Naive thymus-derived CD4-positive, alpha-beta T cell (primary cell): Measurements from ENCODE around the gene PTPRN2. TPM values are rescaled to one million over a fixed set of nuclear protein-coding genes. Genes with fewer than 3 reads are reported as not detected.

Experiments
- ATAC-seq: fragments of 150-1000 bp; cut with Tn5 transposase; 2 replicates; pipeline ENCODE4 v1.10.0; 2021; ENCODE audit warnings: mild to moderate bottlenecking, moderate library complexity
- CTCF ChIA-PET: fragments of 350-600 bp; sonication (Branson Sonifier 250); formaldehyde crosslinking; loops from one replicate; lab custom pipeline; 2021; ENCODE audit warnings: antibody characterized with exemption; lab: Charles Lee
- POLR2A ChIA-PET: fragments of 350-600 bp; sonication (Branson Sonifier 250); formaldehyde crosslinking; loops from one replicate; lab custom pipeline; 2021; ENCODE audit warnings: antibody characterized with exemption, inconsistent platforms; lab: Charles Lee
- DNase-seq, 9 donors: peaks; one replicate each; pipeline versions ENCODE4 v3.0.0 to v3.0.0-alpha.2; 2020 to 2022; ENCODE audit warnings: mixed read lengths in 1 of 9
- H3K27ac ChIP-seq: one replicate; pipeline ENCODE4 v1.7.0; 2013; ENCODE audit warnings: mild to moderate bottlenecking, low read depth, low read length, moderate library complexity
- H3K27me3 ChIP-seq, 2 donors: one replicate each; pipeline ENCODE4 v1.7.0; 2013; ENCODE audit warnings: low read length in 2 of 2, mild to moderate bottlenecking in 2 of 2, moderate library complexity in 2 of 2; ENCODE audit not compliant: control insufficient read depth in 2 of 2, insufficient read depth in 2 of 2
- H3K36me3 ChIP-seq, 3 experiments: 1 replicate in 2 of 3; 2 replicates in 1 of 3; pipeline ENCODE4 v1.7.0; 2013; ENCODE audit warnings: low read length in 3 of 3, mild to moderate bottlenecking in 3 of 3, moderate library complexity in 1 of 3; ENCODE audit not compliant: insufficient read depth in 3 of 3, control insufficient read depth in 2 of 3
- H3K4me1 ChIP-seq, 2 donors: one replicate each; pipeline ENCODE4 v1.7.0; 2013; ENCODE audit warnings: low read length in 2 of 2, mild to moderate bottlenecking in 2 of 2, moderate library complexity in 1 of 2; ENCODE audit not compliant: control insufficient read depth in 2 of 2, insufficient read depth in 2 of 2
- H3K4me3 ChIP-seq: 2 replicates; pipeline ENCODE4 v1.7.0; 2013; ENCODE audit warnings: mild to moderate bottlenecking, low read length
- H3K9me3 ChIP-seq, 3 experiments: 1 replicate in 2 of 3; 2 replicates in 1 of 3; pipeline ENCODE4 v1.7.0; 2013; ENCODE audit warnings: low read length in 3 of 3; ENCODE audit not compliant: control insufficient read depth in 2 of 3
- H3K27ac Mint-ChIP-seq, 9 donors: one replicate each; pipeline ENCODE4 v1.8.0; 2020 to 2022; ENCODE audit warnings: mixed read lengths in 9 of 9, mild to moderate bottlenecking in 8 of 9, moderate library complexity in 5 of 9, inconsistent platforms in 2 of 9
- H3K27me3 Mint-ChIP-seq, 5 donors: one replicate each; pipeline ENCODE4 v1.8.0; 2021 to 2022; ENCODE audit warnings: mixed read lengths in 5 of 5, mild to moderate bottlenecking in 1 of 5
- H3K36me3 Mint-ChIP-seq, 5 donors: one replicate each; pipeline ENCODE4 v1.8.0; 2020 to 2022; ENCODE audit warnings: mixed read lengths in 5 of 5, mild to moderate bottlenecking in 3 of 5, inconsistent platforms in 1 of 5
- H3K4me1 Mint-ChIP-seq, 7 donors: one replicate each; pipeline ENCODE4 v1.8.0; 2020 to 2022; ENCODE audit warnings: mixed read lengths in 7 of 7, mild to moderate bottlenecking in 3 of 7, inconsistent platforms in 1 of 7
- H3K4me3 Mint-ChIP-seq, 10 donors: one replicate each; pipeline ENCODE4 v1.8.0; 2020 to 2022; ENCODE audit warnings: mild to moderate bottlenecking in 10 of 10, mixed read lengths in 10 of 10, moderate library complexity in 6 of 10, inconsistent platforms in 2 of 10
- H3K9me3 Mint-ChIP-seq, 11 donors: one replicate each; pipeline ENCODE4 v1.8.0; 2020 to 2022; ENCODE audit warnings: mixed read lengths in 11 of 11, mild to moderate bottlenecking in 4 of 11, inconsistent platforms in 1 of 11, moderate library complexity in 1 of 11
- intact Hi-C, 2 donors: fragments of 100-400 bp; cut with micrococcal nuclease; formaldehyde crosslinking; loops; one replicate each; pipeline ENCODE4 v1.15.1; 2023
- polyA plus RNA-seq, 2 donors: library from polyadenylated mRNA; unstranded; fragments of 300-500 nt; fragmentation: Illumina TruSeq; gene quantifications; one replicate each; pipeline ENCODE4 v1.2.3, GENCODE V29; 2021
- total RNA-seq, 6 experiments: library from RNA in 5 of 6; stranded (reverse) in 5 of 6; gene quantifications; 1 replicate in 5 of 6; 2 replicates in 1 of 6; pipeline ENCODE4 v1.2.3 and lab custom pipeline; 2021 to 2026

The PTPRN2 gene
- total and polyA plus RNA-seq, 7 experiments from 2014 or later = 0.58 to 2.3 (median 1.4) TPM

DNA sequence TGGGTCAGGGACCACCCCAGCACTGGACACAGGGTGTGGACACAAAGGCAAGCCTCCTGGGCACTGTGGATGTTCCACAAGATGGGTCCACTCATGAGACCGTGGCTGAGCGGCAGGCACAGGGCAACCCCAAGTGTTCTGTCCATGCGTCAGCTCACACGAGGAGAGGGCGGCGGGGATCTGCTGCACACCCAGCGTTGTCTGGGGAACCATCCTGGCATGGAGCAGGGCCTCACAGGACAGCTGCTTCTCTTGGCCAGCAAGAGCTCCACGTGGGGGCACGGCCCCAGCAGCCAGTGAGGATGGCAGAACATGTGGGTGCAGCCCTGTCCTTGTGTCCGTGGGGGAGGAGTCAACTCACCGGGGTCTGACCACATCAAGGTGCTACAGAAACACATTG lies 195.4 kb downstream of the PTPRN2 start:
- ChIA-PET POLR2A (no interaction called here), CTCF (no interaction called here)
- DNase-seq = no peak
- H3K36me3 Mint-ChIP-seq = no peaks in the 10 kb centered on the region
- no peak overlapping the region for H3K4me3 Mint-ChIP-seq
- H3K9me3 ChIP-seq = no peaks in the 10 kb centered on the region
- H3K4me3 ChIP-seq = no peak overlapping the region
- H3K27me3 ChIP-seq = no peaks in the 10 kb centered on the region
- no peaks in the 10 kb centered on the region for H3K36me3 ChIP-seq
- H3K9me3 Mint-ChIP-seq = no peaks in the 10 kb centered on the region
- no peaks in the 10 kb centered on the region for H3K4me1 Mint-ChIP-seq
- peaks cover 0 to 6% (median 0%) of the 10 kb centered on the region in 5 donors for H3K27me3 Mint-ChIP-seq
- H3K4me1 ChIP-seq = no peaks in the 10 kb centered on the region
- no peak overlapping the region for H3K27ac Mint-ChIP-seq
- intact Hi-C loops = no loop called here
- H3K27ac ChIP-seq = no peak overlapping the region
- ATAC-seq = no peak

DNA sequence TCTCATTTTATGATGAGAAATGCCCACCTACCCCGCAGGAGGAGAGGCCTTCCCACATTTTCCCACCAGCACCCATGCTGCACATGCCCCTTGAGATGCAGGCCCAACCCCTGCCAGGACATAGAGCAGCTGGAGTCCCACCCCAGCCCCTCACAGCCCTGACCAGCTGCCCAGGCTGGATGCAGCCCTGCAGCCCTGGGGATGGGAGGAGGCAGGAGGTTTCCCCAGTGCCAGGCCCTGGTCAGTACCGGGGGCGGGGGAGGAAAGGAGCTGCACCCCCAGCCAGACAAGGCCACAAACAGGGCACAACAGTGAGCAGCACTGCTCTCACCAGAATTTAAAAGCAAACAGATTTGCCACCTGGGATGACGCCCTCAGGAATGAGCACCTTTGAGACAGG lies 196.1 kb downstream of the PTPRN2 start:
- DNase-seq (no peak), ATAC-seq (no peak)
- no peaks in the 10 kb centered on the region for H3K4me1 ChIP-seq
- H3K27me3 ChIP-seq = no peaks in the 10 kb centered on the region
- Mint-ChIP-seq H3K27me3 (peaks cover 0 to 6% (median 4%) of the 10 kb centered on the region in 5 donors), H3K4me3 (no peak overlapping the region), H3K9me3 (no peaks in the 10 kb centered on the region), H3K27ac (no peak overlapping the region), H3K4me1 (no peaks in the 10 kb centered on the region), H3K36me3 (no peaks in the 10 kb centered on the region)
- POLR2A ChIA-PET = no interaction called here
- H3K36me3 ChIP-seq = no peaks in the 10 kb centered on the region
- intact Hi-C loops = no loop called here
- CTCF ChIA-PET = no interaction called here
- H3K27ac ChIP-seq = no peak overlapping the region
- H3K9me3 ChIP-seq = no peaks in the 10 kb centered on the region
- H3K4me3 ChIP-seq = no peak overlapping the region

DNA sequence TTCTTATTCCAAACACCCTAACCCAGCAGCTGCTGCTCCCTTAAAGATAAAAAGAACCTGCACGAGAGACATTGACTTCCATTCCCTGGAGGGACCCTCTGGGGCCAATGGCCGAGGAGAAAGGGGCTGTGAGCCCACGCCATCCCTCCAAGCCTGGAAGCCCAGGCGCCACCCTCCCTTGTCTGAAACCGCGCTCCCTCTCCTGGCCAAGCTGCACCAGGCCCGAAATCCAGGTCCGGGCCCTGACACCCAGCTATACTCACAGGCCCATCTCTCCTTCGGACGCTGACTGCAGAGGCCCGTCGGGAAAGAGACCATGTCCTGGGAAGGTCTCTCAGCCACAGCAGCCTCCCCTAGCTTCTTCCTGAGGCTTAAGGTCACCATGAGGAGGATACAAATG lies 196.5 kb downstream of the PTPRN2 start:
- no peaks in the 10 kb centered on the region for H3K36me3 Mint-ChIP-seq

DNA sequence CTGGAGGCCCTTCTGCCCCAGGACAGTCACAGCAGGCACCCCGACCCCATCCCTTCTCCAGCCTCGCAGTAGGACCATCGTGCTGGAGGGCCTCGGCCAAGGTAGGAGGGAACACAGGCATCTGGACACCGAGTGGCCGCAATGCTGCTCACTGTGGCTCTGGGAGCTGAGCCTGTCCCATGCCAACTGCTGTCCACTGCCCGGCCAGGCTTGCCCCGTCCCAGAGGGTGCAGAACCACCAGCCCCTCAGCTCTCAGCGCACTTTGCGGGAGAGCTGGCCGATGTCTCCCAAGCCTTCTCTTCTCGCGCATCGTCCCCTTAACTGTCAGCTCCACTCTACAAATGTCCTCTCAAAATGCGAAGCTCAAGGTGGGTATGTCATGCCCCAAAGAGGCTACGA lies 197.2 kb downstream of the PTPRN2 start:
- intact Hi-C loops = no loop called here

More for the DNA sequence above, 196.5 kb downstream of the PTPRN2 start:
- Histone ChIP-seq H3K27ac (no peak overlapping the region), H3K4me1 (no peaks in the 10 kb centered on the region), H3K27me3 (no peaks in the 10 kb centered on the region), H3K9me3 (no peaks in the 10 kb centered on the region), H3K4me3 (no peak overlapping the region), H3K36me3 (no peaks in the 10 kb centered on the region)
- Mint-ChIP-seq H3K4me1 (no peaks in the 10 kb centered on the region), H3K27ac (no peak overlapping the region), H3K9me3 (no peaks in the 10 kb centered on the region), H3K4me3 (no peak overlapping the region), H3K27me3 (peaks cover 0 to 8% (median 4%) of the 10 kb centered on the region in 5 donors)
- intact Hi-C loops = no loop called here
- ChIA-PET CTCF (no interaction called here), POLR2A (no interaction called here)
- ATAC-seq (no peak), DNase-seq (no peak)

DNA sequence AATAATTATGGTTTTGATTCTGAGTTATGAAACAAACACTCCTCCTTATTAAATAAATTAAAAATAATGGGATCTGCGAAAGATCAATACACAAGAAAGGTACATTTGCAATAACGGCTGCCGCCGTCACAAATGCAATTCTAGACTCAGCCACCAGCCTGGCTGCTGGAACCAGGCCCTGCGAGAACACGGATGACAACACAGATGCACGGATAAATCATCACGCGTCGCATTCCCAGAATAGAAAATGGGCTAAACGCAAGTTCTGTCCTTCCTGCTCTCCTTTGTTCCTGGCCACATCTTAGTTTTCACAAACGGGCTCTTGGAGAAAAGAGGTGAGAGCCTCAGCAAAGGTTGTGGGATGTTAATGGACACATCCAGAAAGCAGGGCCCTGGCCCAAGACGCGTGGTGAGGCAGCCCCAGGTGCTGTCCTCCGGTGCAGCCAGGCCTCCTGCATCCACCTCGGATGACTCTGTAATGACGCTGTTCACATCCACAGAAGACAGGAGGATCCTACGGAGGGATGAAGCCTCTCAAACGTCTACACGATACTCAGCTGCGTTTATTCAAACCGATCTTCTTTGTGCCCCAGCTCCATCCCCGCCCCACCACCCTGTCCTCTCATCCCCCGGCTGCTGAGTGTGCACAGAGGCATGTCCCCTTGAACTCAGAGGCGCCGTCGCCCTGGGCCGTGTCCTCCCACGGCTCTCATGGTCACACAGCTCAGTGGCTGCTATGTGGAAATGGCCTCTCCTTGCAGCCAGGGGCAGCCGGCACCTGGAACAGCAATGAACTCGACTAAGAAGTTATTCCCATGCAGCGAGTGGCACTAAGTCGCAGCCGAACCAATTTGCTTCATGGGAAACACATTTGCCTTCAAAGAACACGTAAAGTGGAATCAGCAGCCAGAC lies 197.9 kb downstream of the PTPRN2 start:
- POLR2A ChIA-PET = no interaction called here
- Mint-ChIP-seq H3K27me3 (peaks cover 0 to 10% (median 6%) of the 10 kb centered on the region in 5 donors), H3K4me1 (no peaks in the 10 kb centered on the region), H3K27ac (no peak overlapping the region), H3K4me3 (no peak overlapping the region), H3K9me3 (peaks cover 0 to 1% (median 0%) of the 10 kb centered on the region in 11 donors), H3K36me3 (no peaks in the 10 kb centered on the region)
- CTCF ChIA-PET = no interaction called here
- H3K36me3 ChIP-seq = no peaks in the 10 kb centered on the region
- no peak for DNase-seq
- no peak for ATAC-seq
- intact Hi-C loops = no loop called here
- no peak overlapping the region for H3K27ac ChIP-seq
- H3K4me3 ChIP-seq = no peak overlapping the region
- no peaks in the 10 kb centered on the region for H3K27me3 ChIP-seq
- no peaks in the 10 kb centered on the region for H3K4me1 ChIP-seq
- H3K9me3 ChIP-seq = no peaks in the 10 kb centered on the region

More for the DNA sequence above, 197.2 kb downstream of the PTPRN2 start:
- H3K27me3 Mint-ChIP-seq = peaks cover 0 to 8% (median 4%) of the 10 kb centered on the region in 5 donors
- Histone ChIP-seq H3K4me1 (no peaks in the 10 kb centered on the region), H3K27me3 (no peaks in the 10 kb centered on the region), H3K4me3 (no peak overlapping the region), H3K36me3 (no peaks in the 10 kb centered on the region), H3K9me3 (no peaks in the 10 kb centered on the region), H3K27ac (no peak overlapping the region)
- DNase-seq (no peak), ATAC-seq (no peak)
- H3K4me1 Mint-ChIP-seq = no peaks in the 10 kb centered on the region
- H3K36me3 Mint-ChIP-seq = no peaks in the 10 kb centered on the region
- ChIA-PET POLR2A (no interaction called here), CTCF (no interaction called here)
- no peak overlapping the region for H3K27ac Mint-ChIP-seq
- no peak overlapping the region for H3K4me3 Mint-ChIP-seq
- H3K9me3 Mint-ChIP-seq = no peaks in the 10 kb centered on the region

DNA sequence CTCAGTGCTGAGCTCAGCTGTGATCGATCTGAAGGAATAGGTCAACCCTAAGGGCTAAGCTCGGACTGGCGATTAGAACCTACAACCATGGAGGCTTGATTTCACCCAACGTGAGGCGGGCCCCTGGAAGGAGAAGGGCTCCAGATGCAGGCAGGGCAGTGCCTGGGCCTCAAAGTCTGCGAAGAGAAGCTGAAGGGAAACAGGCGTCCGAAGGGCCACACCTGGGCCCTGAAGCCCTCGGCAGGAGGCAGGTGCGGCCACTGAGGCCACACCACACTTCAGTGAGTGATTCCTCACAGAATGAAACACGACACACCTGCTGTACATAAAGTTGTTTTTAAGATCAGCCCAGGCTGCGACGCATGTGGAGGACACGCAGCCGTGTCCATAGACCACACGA lies 198.7 kb downstream of the PTPRN2 start:
- intact Hi-C loops = no loop called here
- H3K4me3 ChIP-seq = no peak overlapping the region
- DNase-seq = no peak
- Mint-ChIP-seq H3K27me3 (peaks cover 0 to 15% (median 6%) of the 10 kb centered on the region in 5 donors), H3K4me3 (no peak overlapping the region), H3K9me3 (peaks cover 0 to 1% (median 0%) of the 10 kb centered on the region in 11 donors), H3K27ac (no peak overlapping the region), H3K36me3 (no peaks in the 10 kb centered on the region), H3K4me1 (no peaks in the 10 kb centered on the region)
- no peak overlapping the region for H3K27ac ChIP-seq
- H3K27me3 ChIP-seq = no peaks in the 10 kb centered on the region
- ChIA-PET CTCF (interaction anchor here (1.9 kb wide), 1 partner anchor 14 kb away, joined by 4 read pairs; no protein-coding TSS in a partner anchor), POLR2A (no interaction called here)
- no peak for ATAC-seq
- H3K36me3 ChIP-seq = no peaks in the 10 kb centered on the region
- H3K9me3 ChIP-seq = no peaks in the 10 kb centered on the region
- no peaks in the 10 kb centered on the region for H3K4me1 ChIP-seq

DNA sequence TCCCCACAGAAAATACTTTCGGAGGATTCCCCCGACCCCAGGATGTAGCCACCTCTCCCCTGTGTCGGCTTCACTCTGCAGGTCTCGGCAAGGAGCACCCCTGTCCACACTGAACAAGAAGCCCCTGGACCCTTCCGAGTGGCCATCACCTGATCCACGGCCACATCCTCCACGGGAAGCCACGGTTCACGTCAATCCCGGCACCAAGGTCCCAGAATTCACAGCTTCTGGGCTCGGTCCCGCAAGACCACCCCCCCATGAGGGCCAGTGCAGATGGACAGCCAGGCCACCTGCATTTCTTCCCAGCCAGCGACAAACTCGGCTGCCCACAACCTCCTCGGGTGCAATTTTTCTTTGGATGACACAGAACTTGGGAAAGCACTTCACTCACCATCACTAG lies 199.6 kb downstream of the PTPRN2 start:
- CTCF ChIA-PET = interaction anchor here (1.9 kb wide), 1 partner anchor 15 kb away, joined by 4 read pairs; no protein-coding TSS in a partner anchor

More for the DNA sequence above, 199.6 kb downstream of the PTPRN2 start:
- Histone ChIP-seq H3K9me3 (no peaks in the 10 kb centered on the region), H3K4me3 (no peak overlapping the region), H3K27me3 (no peaks in the 10 kb centered on the region), H3K27ac (no peak overlapping the region), H3K4me1 (no peaks in the 10 kb centered on the region), H3K36me3 (no peaks in the 10 kb centered on the region)
- Mint-ChIP-seq H3K36me3 (no peaks in the 10 kb centered on the region), H3K27me3 (peaks cover 0 to 16% (median 6%) of the 10 kb centered on the region in 5 donors), H3K4me1 (no peaks in the 10 kb centered on the region), H3K4me3 (no peak overlapping the region), H3K9me3 (peaks cover 0 to 1% (median 0%) of the 10 kb centered on the region in 11 donors), H3K27ac (no peak overlapping the region)
- intact Hi-C loops = no loop called here
- ATAC-seq (no peak), DNase-seq (no peak)
- POLR2A ChIA-PET = no interaction called here
